Parathyroid adenoma (tissue), 2 donors: Measurements from ENCODE around the gene FSTL4.

Experiments
- H2AFZ ChIP-seq: fragments of 300-600 bp; sonication (generic); one replicate; pipeline ENCODE4 v1.7.0; 2017; ENCODE audit warnings: antibody characterized with exemption, mild to moderate bottlenecking
- H3K27ac ChIP-seq: fragments of 300-600 bp; sonication (generic); one replicate; pipeline ENCODE4 v1.7.0; 2017
- H3K27me3 ChIP-seq: fragments of 300-600 bp; sonication (generic); one replicate; pipeline ENCODE4 v1.7.0; 2017; ENCODE audit warnings: low read length; ENCODE audit not compliant: control insufficient read depth, insufficient read depth
- H3K36me3 ChIP-seq: fragments of 300-600 bp; sonication (generic); one replicate; pipeline ENCODE4 v1.7.0; 2017; ENCODE audit warnings: low read length; ENCODE audit not compliant: control insufficient read depth, insufficient read depth
- H3K4me1 ChIP-seq: fragments of 300-600 bp; sonication (generic); one replicate; pipeline ENCODE4 v1.7.0; 2017; ENCODE audit warnings: control low read depth
- H3K4me2 ChIP-seq: fragments of 300-600 bp; sonication (generic); one replicate; pipeline ENCODE4 v1.7.0; 2017; ENCODE audit warnings: low read length
- H3K4me3 ChIP-seq: fragments of 300-600 bp; sonication (generic); one replicate; pipeline ENCODE4 v1.7.0; 2017; ENCODE audit warnings: low read depth, low read length
- H3K79me2 ChIP-seq: fragments of 300-600 bp; sonication (generic); one replicate; pipeline ENCODE4 v1.7.0; 2017; ENCODE audit warnings: control low read depth
- H3K9ac ChIP-seq: fragments of 300-600 bp; sonication (generic); one replicate; pipeline ENCODE4 v1.7.0; 2017; ENCODE audit warnings: mild to moderate bottlenecking
- H3K9me3 ChIP-seq: fragments of 300-600 bp; sonication (generic); one replicate; pipeline ENCODE4 v1.7.0; 2017; ENCODE audit warnings: low read length; ENCODE audit not compliant: control insufficient read depth
- CTCF ChIP-seq: fragments of 300-600 bp; sonication (generic); IDR thresholded peaks from one replicate; pipeline ENCODE4 v1.7.0; 2017; ENCODE audit warnings: antibody characterized with exemption, mild to moderate bottlenecking
- donor health status: primary hyperparathyroidism.

FSTL4 gene

GRCh38 chr5:133256276-133256675 lies 356.1 kb downstream of the FSTL4 start:
- no peaks in the 10 kb centered on the region for H3K9me3 ChIP-seq
- H3K4me3 ChIP-seq = no peak overlapping the region
- no peak for TF ChIP-seq CTCF

DNA sequence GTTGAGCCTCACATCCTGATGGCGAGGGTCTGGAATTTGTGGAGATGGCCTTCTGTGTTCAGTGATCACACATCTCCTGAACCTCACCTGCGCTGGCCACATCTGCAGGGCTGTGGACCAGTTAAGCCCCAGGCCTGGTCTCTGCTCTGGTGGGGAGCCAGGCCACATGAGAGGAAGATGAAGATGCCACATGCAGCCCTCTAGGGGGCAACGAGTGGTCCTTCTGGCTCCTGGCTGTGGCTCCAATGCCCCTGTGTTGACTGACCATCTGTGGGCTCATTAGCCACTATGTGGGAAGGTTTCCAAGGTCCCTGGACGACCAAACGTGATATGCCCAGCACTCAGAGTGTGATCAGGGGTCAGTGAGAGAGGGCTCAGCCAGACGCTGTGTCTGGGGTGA lies 357.5 kb downstream of the FSTL4 start:
- no peak overlapping the region for H3K27ac ChIP-seq
- H3K4me2 ChIP-seq = no peak overlapping the region
- H3K27me3 ChIP-seq = no peaks in the 10 kb centered on the region
- H3K36me3 ChIP-seq = no peaks in the 10 kb centered on the region
- H3K4me1 ChIP-seq = peaks cover 9% of the 10 kb centered on the region
- no peaks in the 10 kb centered on the region for H3K9me3 ChIP-seq
- no peak overlapping the region for H2AFZ ChIP-seq
- TF ChIP-seq CTCF = no peak
- H3K4me3 ChIP-seq = no peak overlapping the region
- H3K9ac ChIP-seq = no peak overlapping the region
- H3K79me2 ChIP-seq = no peaks in the 10 kb centered on the region

More at GRCh38 chr5:133256276-133256675, 356.1 kb downstream of the FSTL4 start:
- no peak overlapping the region for H2AFZ ChIP-seq
- no peaks in the 10 kb centered on the region for H3K27me3 ChIP-seq
- H3K4me1 ChIP-seq = peaks cover 4% of the 10 kb centered on the region
- no peak overlapping the region for H3K9ac ChIP-seq
- no peaks in the 10 kb centered on the region for H3K36me3 ChIP-seq
- H3K79me2 ChIP-seq = no peaks in the 10 kb centered on the region
- no peak overlapping the region for H3K4me2 ChIP-seq
- H3K27ac ChIP-seq = no peak overlapping the region

DNA sequence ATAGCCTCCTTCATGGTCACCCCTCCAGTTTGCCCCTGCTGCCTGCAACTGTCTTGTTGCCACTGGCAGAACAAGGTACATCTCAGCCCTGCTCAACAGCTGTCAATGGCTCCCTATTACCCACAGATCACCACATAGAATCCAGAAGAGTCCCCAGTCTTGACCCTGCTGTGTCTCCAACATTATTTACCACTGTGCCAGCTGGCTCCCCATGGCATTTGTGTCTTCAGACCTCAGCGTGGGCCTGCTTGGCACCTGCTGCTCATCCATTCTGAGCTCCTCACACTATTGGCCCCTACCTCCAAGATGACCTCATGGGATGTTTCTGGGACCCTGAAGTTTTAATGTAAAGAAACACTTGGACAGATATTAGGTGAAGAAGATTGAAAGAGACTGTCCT lies 358.7 kb downstream of the FSTL4 start:
- Histone ChIP-seq H3K4me2 (no peak overlapping the region), H3K27me3 (no peaks in the 10 kb centered on the region), H3K79me2 (no peaks in the 10 kb centered on the region), H3K9me3 (no peaks in the 10 kb centered on the region), H3K27ac (no peak overlapping the region), H3K9ac (no peak overlapping the region), H3K4me3 (no peak overlapping the region), H3K36me3 (no peaks in the 10 kb centered on the region), H3K4me1 (peaks cover 19% of the 10 kb centered on the region), H2AFZ (no peak overlapping the region)
- TF ChIP-seq CTCF = no peak

DNA sequence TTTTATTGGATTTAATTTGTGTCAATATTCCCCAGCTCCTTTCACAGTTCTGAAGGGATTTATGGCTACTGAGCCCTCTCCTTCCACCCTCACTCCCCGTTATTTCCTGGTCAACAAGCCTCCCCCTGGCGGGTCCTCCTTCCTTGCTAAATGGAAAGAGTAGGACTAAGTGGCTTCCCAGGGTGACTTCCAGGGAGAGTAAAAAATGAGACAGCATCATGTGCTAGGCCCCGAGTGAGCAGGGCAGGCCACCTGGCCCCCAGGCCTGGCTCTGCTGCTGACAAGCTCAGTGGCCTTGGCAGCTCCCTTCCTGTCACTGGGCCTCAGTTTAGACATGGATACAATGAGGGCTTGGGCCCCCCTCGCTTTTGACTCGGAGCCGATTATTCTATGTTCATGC lies 359.3 kb downstream of the FSTL4 start:
- no peak overlapping the region for H3K4me2 ChIP-seq
- no peaks in the 10 kb centered on the region for H3K79me2 ChIP-seq
- H3K27ac ChIP-seq = no peak overlapping the region
- no peaks in the 10 kb centered on the region for H3K36me3 ChIP-seq
- H3K4me1 ChIP-seq = peaks cover 25% of the 10 kb centered on the region
- no peaks in the 10 kb centered on the region for H3K27me3 ChIP-seq
- no peak overlapping the region for H2AFZ ChIP-seq
- H3K4me3 ChIP-seq = no peak overlapping the region
- H3K9ac ChIP-seq = no peak overlapping the region
- TF ChIP-seq CTCF = no peak
- no peaks in the 10 kb centered on the region for H3K9me3 ChIP-seq

GRCh38 chr5:133252133-133252480 lies 360.2 kb downstream of the FSTL4 start:
- no peak for TF ChIP-seq CTCF
- Histone ChIP-seq H3K27ac (no peak overlapping the region), H3K4me1 (peaks cover 29% of the 10 kb centered on the region), H3K4me3 (no peak overlapping the region), H3K4me2 (no peak overlapping the region), H3K9me3 (no peaks in the 10 kb centered on the region), H3K9ac (no peak overlapping the region), H2AFZ (no peak overlapping the region), H3K27me3 (no peaks in the 10 kb centered on the region), H3K36me3 (no peaks in the 10 kb centered on the region), H3K79me2 (no peaks in the 10 kb centered on the region)
